ENCODE data around the gene ATG4C.

- TF ChIP-seq POLR2A (IDR thresholded peaks at IDR 0.05) (no peak), CTCF (IDR thresholded peaks at IDR 0.05 in 4 of 5, conservative IDR thresholded peaks at IDR 0.05 in 1 of 5) (no peak)
These were observed 18.0 kb upstream of the ATG4C start for GRCh38 chr1:62765981-62766380.

Measured in gastrocnemius medialis (tissue), 4 donors.